Uterus (tissue), 2 donors: ENCODE measurements around the gene ATG4C.

Experiments used
- CTCF ChIP-seq, 4 experiments: fragments of 200-600 bp in 2 of 4; fragments of 450-650 bp in 2 of 4; sonication (generic) in 2 of 4; IDR thresholded peaks; one replicate each; pipeline ENCODE4 v1.5.1; 2016 to 2019; ENCODE audit warnings: antibody characterized with exemption in 4 of 4, mild to moderate bottlenecking in 2 of 4, moderate library complexity in 1 of 4
- POLR2A ChIP-seq, 2 donors: fragments of 450-650 bp; IDR thresholded peaks; one replicate each; pipeline ENCODE4 v1.6.1; 2016; ENCODE audit warnings: antibody characterized with exemption in 2 of 2, mild to moderate bottlenecking in 1 of 2, moderate library complexity in 1 of 2

- TF ChIP-seq CTCF (IDR thresholded peaks at IDR 0.05) (no peak), POLR2A (IDR thresholded peaks at IDR 0.05) (no peak)
These were observed 37.2 kb upstream of the ATG4C start for GRCh38 chr1:62746809-62747138.
